Endothelial cell of hepatic sinusoid (primary cell): ENCODE measurements around the gene PANK1.

ENCODE experiments used
- in situ Hi-C: cut with HindIII; loops from 2 replicates; pipeline ENCODE4 v1.10.0; 2017; ENCODE audit warnings: low sequenced_read_pairs

Gene PANK1

DNA sequence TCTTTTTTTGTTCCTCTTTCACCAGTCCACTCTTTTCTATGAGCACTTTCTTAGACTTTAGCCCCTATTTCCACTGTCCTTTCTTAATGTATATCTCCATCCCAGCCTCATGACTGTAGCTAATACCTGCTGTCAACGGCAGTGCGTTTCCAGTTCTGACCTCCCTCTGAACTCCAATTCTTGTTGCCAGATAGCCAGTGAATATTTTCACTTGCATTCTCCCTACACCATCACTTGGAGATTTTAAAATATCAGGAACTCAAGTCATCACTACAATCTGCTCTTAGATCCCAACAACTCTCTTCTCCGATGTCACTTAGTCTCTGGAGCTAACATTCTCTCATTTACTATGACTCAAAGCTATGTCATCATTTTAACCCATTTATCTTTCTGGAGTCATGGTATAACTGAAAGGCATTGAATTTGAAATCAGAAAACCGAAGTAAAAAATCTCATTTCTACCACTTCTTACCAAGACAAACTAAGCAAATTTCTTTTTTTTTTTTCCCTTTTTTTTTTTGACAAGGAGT, 104.6 kb downstream of the PANK1 start:
- in situ Hi-C loops, result no loop called here

DNA sequence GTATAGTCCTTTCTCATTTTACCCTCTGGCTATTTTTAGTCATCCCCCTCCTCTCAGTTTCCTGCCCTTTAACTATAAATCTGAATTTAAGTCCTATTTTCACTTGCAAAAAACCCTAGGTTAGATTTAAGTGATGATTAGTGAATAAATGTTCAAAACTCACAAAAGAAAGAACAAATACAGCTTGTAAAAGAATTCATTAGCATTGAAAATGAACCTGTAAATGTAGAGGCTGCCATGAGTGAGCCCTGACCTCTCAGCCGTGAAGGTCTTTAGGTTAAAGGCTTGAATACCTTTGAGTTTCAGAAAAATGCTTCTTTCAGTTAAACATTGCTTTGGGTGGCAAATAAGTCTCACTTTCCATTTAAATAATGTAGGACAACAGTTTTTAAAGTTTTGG, 107.7 kb downstream of the PANK1 start:
- in situ Hi-C loops, result no loop called here

DNA sequence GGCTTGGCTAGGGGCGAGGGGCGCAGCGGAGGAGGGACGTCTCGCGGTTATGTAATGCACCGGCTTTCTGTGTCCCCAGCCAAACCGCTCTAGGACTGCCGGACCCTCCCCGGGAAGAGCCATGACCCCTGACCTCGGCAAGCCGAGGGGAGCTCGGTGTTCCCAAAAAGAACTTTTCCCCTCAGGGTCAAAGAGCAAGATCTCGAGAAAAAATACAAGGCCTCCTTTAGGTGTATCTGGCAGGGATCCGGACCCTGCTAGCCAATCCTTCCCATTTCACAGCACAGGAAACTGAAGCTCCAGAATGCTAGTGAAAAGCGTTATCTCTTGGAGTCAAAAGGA, 109.1 kb downstream of the PANK1 start:
- in situ Hi-C loops, result no loop called here

DNA sequence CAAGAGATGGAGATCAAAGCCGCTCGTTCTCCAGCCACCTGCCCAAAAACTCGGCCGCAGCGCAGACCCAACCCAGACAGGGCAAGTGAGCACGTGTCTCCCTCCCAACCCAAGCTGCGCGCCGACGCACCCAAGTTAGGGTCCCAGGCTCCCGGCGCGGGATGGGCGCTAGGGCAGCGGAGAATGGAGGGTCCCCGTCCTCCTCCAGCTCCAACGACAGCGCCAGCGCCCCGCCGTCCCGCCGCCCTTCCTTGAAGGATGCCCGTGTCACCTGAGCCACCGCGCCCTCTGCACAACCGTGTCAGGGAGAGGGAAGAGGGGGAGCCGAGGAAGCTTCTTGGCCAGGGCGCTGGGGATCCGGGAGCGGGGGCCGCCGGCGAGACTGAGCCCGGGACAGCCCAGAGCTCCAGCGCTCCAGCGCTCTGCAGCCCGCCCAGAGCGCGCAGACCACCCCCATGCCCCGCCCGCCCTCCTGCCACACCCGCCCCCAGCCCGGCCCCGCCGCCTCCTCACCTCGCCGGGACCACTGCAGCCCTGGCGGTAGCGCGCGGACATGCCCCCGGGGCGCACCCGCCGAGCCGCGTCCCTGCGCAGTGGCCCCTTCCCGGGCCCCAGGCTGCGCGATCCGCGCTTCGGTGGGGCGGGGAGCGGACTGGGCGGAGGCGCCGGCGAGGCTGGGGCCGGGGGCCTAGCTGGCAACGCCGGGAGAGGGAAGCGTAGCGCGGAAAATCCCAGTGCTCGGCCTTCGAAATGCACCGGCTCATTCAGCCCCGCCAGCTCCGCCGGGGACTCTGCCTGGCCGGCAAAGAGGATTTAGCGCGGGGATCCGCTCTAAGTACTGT, 109.7 kb downstream of the PANK1 start, which contains the start of gene SLC16A12:
Gene SLC16A12 (minus strand): TSS at position 424 of the 842 bp plus-strand sequence. CDS start 73,016 bp downstream, outside the sequence.
- in situ Hi-C loops, result no loop called here

DNA sequence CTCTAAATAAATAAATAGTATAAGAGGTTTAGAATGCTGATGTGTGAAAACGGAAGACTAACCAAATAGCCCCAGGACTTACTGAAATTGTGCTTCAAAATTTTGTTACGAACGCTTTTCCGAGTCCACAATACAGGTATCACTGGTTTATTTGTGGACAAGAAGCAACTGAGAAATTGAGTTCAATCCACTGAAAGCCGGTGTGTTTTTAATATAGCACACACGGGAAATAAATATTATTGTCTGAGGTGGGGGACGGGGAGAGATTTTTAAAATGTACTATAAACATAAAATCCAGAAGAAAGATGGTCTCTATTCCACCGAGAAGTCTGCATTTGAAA, 110.2 kb downstream of the PANK1 start:
- in situ Hi-C loops, result no loop called here
